Hepatocyte (in vitro differentiated cells): ENCODE data around the gene ATP1B4.

ENCODE experiments used
- EZH2 ChIP-seq: fragments of 200-600 bp; sonication (generic); IDR thresholded peaks from 2 replicates; pipeline ENCODE4 v1.6.1; 2016; ENCODE audit warnings: antibody characterized with exemption, mild to moderate bottlenecking, borderline replicate concordance
- TF ChIP-seq, protein P1 (sequence below): fragments of 200-600 bp; sonication (generic); IDR thresholded peaks from 2 replicates; pipeline ENCODE4 v1.5.1; 2016; ENCODE audit warnings: antibody characterized with exemption, mild to moderate bottlenecking; ENCODE audit not compliant: poor library complexity

DNA sequence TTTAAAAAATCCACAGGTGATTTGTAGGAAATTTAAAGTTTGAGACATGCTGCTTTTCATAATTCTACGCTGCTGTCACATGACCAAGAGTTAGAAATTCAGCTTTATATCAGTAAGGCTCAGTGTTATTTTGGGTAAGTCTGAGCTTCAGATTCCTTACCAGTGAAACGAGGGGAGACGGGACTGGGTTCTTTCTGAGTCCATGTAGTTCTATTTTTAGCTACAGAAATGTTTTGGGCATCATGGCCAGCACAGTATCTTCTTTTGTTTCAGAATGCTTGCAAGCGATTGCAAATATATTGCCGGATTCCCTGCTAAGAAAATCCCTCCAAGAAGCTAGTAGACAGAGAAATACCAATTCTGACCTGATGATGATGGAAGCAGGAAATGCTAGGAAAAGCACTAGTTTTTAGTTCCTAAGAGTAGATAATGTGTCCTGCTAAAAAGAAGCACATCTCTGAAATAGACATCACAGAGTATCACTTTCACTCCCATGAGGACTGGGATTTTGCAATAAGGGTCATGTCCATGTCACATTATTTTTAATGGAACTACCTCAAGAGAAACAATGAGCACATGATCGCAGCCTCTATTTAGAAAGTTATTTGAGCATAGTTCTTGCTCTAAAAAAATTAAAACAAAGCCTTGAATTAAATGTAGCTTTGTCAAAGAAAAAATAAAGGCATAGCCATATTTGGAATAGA is 10.9 kb downstream of the ATP1B4 start:
- TF ChIP-seq, protein P1, sequence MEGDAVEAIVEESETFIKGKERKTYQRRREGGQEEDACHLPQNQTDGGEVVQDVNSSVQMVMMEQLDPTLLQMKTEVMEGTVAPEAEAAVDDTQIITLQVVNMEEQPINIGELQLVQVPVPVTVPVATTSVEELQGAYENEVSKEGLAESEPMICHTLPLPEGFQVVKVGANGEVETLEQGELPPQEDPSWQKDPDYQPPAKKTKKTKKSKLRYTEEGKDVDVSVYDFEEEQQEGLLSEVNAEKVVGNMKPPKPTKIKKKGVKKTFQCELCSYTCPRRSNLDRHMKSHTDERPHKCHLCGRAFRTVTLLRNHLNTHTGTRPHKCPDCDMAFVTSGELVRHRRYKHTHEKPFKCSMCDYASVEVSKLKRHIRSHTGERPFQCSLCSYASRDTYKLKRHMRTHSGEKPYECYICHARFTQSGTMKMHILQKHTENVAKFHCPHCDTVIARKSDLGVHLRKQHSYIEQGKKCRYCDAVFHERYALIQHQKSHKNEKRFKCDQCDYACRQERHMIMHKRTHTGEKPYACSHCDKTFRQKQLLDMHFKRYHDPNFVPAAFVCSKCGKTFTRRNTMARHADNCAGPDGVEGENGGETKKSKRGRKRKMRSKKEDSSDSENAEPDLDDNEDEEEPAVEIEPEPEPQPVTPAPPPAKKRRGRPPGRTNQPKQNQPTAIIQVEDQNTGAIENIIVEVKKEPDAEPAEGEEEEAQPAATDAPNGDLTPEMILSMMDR = no peak
- TF ChIP-seq EZH2 = no peak
